Stimulated activated CD8-positive, alpha-beta memory T cell treated with anti-CD3 and anti-CD28 coated beads, Interleukin-15, amount 100 ng/mL, for 1 hour (primary cell): ENCODE results near the gene CLCN7.

Experiments
- DNase-seq: peaks from one replicate; pipeline ENCODE4 v3.0.0-alpha.2; 2020; ENCODE audit warnings: low read depth

Gene CLCN7

DNA sequence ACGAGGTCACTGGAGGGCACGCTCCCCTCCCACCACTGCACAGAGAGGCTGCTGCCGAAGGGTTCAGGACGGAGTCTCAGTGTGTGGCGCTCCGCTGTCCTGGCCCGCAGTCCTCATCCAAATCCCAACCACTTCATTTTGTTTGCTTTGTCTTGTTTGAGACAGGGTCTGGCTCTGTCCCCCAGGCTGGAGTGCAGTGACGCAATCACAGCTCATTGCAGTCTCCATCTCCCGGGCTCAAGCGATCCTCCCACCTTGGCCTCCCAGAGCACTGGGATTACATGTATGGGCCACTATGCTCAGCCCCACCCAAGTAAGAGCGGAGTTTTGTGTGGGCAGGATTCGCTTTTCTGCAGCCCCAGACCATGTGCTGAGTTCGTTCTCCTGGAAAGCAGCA is 73.1 kb downstream of the CLCN7 start:
- no peak for DNase-seq

DNA sequence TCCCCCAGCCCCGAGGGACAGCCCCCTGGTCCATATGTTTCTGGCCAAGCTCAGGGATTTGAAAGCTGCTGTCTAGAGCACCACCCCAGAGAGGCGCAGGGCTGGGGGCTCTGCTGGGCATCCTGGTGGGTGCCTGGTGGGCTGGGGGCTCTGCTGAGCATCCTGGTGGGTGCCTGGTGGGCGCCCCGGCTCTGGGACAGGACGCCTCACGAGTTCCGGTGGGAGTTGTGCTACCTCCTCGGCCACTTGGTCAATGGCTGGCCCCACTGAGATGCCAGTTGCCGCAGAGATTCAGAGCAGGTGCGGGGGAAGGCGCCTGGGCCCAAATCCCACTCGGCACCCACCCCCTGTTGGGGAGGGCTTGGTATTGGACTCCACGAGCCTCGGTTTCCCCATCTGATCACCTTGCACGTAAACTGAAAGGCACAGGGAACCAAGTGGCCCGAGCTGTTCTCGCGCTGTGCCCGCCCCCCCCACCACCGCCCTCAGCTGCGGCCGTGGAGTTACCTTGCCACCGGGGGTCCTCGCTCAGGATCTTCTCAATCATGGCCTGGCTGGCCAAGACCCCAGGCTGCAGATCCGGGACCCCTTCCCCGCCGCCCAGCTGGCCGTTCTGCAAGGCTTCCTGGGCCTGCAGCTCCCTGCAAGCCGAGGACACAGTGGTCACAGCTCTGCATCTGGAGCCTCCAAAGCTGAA is 73.6 kb downstream of the CLCN7 start:
- no peak for DNase-seq

DNA sequence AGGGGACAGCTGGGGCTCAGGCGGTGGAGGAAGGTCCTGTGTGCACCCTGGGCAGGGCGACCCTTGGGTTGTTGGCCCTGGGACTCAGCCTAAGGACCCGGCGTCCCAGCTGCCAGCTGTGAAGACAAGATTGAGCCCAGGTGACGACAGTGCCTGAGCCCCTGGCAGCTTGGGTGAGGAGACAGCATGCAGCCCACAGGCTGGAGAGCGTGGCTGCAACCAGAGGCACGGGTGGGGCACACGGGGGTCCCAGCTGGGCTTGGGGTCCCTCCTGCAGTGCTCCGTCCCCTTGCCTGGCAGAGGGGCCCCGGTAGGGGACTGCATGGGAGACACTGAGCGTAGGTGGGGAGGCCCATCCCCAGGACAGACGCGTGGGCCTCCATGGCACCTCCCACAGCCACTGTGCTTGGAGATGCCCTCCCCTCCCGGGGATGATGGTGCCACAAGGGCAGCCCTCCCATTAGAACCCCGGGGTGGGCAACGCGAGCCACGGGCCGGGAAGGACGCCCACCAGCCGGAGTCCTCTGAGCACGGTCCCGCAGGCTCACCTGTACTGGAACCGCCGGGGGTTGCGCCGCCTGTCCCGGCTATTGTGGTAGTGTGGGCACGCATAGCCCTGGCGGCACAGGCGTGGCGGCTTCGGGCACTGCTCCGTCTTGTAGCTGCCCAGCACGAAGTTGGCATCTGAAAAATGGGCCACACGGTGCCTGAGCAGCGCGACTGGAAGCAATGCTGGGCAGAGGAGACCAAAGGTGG is 75.8 kb downstream of the CLCN7 start:
- DNase-seq, result no peak

DNA sequence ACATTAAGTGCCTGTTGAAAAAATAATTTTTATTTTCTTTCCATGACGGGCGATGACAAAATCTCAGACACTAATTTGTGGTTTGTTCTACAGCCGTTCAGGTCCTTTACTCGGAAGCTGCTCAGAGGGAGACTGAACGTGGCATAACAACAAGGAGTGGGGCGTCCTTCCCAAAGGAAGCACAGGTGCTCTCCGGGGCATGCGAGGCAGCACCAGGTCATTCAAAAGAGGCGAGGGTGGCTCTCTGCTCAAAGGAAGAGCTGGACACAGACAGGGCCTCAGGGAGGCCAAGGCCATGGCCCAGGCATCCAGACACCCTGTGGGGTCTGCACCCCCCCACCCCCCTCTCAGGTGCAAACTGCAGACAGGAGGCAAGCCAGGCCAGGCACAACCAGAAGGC is 76.5 kb downstream of the CLCN7 start:
- no peak for DNase-seq

DNA sequence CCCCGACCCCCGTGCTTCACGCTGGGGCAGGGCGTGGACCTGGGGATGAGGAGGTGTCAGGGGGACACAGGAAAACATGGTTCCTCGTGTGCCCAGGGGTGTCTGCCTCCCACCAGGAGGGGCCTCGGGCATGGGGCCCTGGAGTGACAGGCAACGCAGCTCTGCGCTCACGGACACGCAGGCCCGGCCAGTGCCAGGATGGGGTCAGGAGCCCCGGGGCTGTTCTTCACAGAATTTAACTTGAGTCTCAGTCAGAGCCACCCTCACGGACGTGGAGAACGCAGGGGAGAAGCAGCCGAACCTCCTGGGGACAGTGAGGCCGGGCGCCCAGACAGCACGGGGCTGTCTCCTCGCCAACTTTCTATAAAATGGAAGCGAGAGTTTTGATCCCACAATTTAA is 77.0 kb downstream of the CLCN7 start:
- DNase-seq, result no peak

DNA sequence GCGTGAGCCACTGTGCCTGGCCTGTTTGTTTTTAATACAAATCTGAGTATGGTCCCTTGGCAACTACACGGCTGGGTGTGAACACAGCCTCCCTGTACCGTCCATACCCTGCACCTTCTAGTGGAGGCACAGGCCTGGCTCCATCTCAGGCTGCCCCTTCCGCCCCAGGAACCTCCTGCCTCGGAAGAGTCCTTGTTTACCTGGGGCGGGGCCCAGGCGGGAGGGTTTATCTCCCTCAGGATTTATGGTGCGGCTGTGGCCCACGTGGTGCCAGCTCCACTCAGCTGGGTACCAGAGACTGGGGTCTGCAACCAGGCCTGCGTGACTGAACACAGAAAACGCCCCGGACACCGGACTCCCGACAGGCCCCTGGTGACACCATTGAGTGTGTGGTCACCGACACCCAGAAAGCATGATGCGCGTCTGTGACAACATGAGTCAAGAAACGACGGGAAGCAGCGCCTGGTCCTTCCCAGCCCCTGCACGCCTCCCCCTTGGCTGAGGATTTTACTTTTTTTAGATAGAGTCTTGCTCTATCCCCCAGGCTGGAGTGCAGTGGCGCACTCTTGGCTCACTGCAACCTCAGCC is 79.3 kb downstream of the CLCN7 start:
- no peak for DNase-seq
